Effector memory CD4-positive, alpha-beta T cell (primary cell): Measurements from ENCODE around the gene PCDH1.
"Not testable (repeated sequence)": the region's sequence is repeated elsewhere in the genome, so short reads cannot be mapped to it uniquely, and the experiment has no call there.

Experiments
- DNase-seq, 3 donors: peaks; one replicate each; pipeline ENCODE4 v3.0.0-alpha.2; 2020
- H3K27ac ChIP-seq: 2 replicates; pipeline ENCODE4 v1.7.0; 2013; ENCODE audit warnings: mild to moderate bottlenecking, low read length, moderate library complexity; ENCODE audit not compliant: insufficient read depth, poor library complexity, severe bottlenecking
- H3K27me3 ChIP-seq: replicated peaks from 2 replicates; pipeline ENCODE4 v1.7.0; 2013; ENCODE audit warnings: mild to moderate bottlenecking, low read length; ENCODE audit not compliant: insufficient read depth, control insufficient read depth, poor library complexity, severe bottlenecking
- H3K36me3 ChIP-seq: 2 replicates; pipeline ENCODE4 v1.7.0; 2013; ENCODE audit warnings: mild to moderate bottlenecking, low read length, moderate library complexity; ENCODE audit not compliant: control insufficient read depth, insufficient read depth
- H3K4me1 ChIP-seq: 2 replicates; pipeline ENCODE4 v1.7.0; 2013; ENCODE audit warnings: low read length, mild to moderate bottlenecking; ENCODE audit not compliant: control insufficient read depth, insufficient read depth, poor library complexity, severe bottlenecking
- H3K4me3 ChIP-seq: 2 replicates; pipeline ENCODE4 v1.7.0; 2013; ENCODE audit warnings: low read length, low read depth, mild to moderate bottlenecking; ENCODE audit not compliant: insufficient read depth, poor library complexity, severe bottlenecking
- H3K9me3 ChIP-seq: 2 replicates; pipeline ENCODE4 v1.7.0; 2013; ENCODE audit warnings: mild to moderate bottlenecking, low read length, moderate library complexity; ENCODE audit not compliant: control insufficient read depth

PCDH1 gene

DNA sequence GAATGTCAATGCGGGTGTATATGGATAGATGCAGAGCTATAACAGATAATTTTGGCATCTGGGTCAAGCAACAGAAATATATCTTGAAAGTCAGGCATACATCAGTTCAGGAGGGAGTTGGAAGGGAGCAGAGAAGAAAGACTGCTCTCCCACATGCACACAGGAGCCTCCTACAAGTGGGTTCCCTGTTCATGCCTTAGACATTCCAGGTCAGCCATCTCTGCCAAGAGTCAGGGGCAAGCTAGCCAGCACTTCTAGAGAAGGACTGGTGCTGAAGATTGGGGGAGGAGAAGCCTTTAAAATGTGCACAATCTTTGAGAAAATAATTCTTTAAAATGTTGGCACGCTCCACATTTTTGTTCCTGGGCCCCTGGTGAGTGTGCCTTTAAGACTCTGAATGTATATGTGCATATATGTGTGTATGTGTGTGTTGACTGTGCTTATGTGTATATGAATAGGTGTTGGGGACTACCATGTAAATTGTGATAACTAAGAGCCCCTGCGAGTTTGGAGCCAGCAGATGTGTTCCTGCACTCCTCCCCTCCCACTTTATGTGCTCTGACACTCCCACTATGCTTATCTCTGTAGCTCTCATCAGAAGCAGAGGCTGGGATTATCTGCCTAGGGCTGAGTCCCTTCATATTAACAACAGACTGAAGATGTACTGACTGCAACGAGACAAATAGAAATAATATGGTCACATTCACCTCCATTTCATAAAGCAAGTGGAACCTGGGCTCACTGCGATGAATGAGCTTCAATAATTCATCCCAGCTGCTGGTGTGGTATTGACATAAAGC, 24.0 kb upstream of the PCDH1 start:
- no peaks in the 10 kb centered on the region for H3K4me1 ChIP-seq
- H3K27me3 ChIP-seq: no peaks in the 10 kb centered on the region
- no peaks in the 10 kb centered on the region for H3K36me3 ChIP-seq
- no peak overlapping the region for H3K27ac ChIP-seq
- no peak overlapping the region for H3K4me3 ChIP-seq
- H3K9me3 ChIP-seq: no peaks in the 10 kb centered on the region
- DNase-seq: no peak

DNA sequence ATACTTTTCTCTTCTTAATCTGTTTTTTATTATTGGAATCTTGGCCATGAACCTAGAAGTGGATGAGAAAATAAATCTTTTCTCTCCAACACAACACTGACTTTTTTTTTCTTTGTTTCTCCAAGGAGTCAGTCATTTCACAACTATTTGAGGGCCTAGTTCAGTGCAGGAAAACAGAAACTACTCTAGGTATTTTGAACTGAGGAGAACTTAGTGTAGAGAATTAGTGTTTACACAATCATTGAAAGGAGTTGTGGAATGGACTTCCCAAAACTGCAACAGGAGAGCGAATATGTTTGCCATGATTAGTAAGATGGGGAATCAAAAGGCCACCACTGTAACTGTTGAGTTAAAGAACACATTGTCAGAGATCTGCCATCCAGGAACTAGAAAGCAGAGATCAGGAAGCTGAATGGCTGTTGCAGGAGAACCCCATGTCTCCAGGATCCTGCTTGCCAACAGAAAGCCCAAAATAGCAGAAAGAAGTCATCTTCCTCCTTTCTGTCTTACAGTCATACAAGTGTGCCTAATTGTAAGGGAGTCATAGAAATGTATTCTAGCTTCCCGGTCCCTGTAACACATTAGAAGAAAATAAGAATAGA, 20.3 kb upstream of the PCDH1 start:
- no peak overlapping the region for H3K27ac ChIP-seq
- H3K4me3 ChIP-seq: no peak overlapping the region
- H3K4me1 ChIP-seq: no peaks in the 10 kb centered on the region
- DNase-seq: no peak
- H3K27me3 ChIP-seq: no peaks in the 10 kb centered on the region
- no peaks in the 10 kb centered on the region for H3K9me3 ChIP-seq
- no peaks in the 10 kb centered on the region for H3K36me3 ChIP-seq

DNA sequence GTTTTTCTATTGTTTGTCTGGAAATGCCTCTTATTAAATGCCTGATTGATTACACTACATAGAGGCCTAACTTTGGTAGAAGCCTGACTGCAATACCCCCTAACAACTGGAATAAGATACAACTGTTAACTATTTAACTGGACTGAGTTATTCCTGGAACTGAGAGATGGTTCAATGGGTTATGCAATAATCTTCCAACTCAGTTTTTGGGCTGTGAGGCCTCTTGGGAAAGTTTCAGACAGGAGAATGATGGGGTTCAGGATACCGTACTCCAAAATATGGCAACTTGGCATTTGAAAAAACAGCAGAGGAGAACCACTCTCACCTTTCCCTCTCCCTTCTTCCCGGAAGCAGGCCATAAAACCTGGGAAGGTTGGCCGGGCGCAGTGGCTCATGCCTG, 19.2 kb upstream of the PCDH1 start:
- no peak for DNase-seq

DNA sequence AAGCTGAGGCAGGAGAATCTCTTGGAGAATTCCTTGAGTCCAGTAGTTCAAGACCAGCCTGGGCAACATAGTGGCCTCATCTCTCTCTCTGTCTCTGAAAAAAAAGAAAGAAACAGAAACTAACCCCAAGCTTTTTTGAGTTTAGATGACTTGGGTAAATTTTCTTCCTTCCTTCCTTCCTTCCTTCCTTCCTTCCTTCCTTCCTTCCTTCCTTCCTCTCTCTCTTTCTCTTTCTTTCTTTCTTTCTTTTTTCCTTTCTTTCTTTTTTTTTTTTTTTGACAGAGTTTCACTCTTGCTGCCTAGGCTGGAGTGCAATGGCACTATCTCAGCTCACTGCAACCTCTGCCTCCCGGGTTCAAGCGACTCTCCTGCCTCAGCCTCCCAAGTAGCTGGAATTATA, 12.2 kb upstream of the PCDH1 start:
- H3K9me3 ChIP-seq, H3K4me1 ChIP-seq, DNase-seq, H3K27me3 ChIP-seq, H3K36me3 ChIP-seq, H3K27ac ChIP-seq, H3K4me3 ChIP-seq: not testable (repeated sequence)

More for the DNA sequence above, 19.2 kb upstream of the PCDH1 start:
- Histone ChIP-seq H3K27ac (no peak overlapping the region), H3K9me3 (no peaks in the 10 kb centered on the region), H3K27me3 (no peaks in the 10 kb centered on the region), H3K36me3 (no peaks in the 10 kb centered on the region), H3K4me1 (no peaks in the 10 kb centered on the region), H3K4me3 (no peak overlapping the region)

DNA sequence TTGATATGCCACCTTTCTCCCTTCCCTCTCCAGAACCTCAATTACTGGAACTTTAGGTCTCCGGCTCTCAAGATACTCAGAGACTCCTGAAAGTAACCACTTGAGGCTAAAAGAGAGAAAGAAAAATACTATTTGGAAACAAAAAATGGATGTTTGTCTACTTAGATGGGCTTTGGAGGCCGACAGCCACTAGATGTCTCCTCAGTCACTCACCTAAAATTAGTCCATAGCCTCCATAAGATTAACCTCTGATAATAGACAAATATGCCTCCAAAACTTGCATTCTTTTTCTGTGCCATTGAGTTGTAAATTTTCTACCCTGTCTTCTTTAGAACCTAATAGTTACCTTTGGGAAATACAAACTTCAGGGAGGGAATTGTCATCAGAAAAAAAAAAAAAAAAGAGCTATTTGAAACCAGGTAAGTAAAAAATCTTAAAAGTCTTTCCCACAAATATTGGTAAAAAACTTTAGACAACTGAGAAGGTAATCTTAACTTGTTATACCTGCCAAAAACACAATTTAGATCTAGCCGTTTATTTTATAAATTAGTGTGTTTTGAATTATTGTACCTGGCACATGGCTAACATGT, 11.2 kb upstream of the PCDH1 start:
- Histone ChIP-seq H3K36me3 (no peaks in the 10 kb centered on the region), H3K4me3 (no peak overlapping the region), H3K4me1 (no peaks in the 10 kb centered on the region), H3K27me3 (no peaks in the 10 kb centered on the region), H3K9me3 (no peaks in the 10 kb centered on the region), H3K27ac (no peak overlapping the region)
- no peak for DNase-seq

DNA sequence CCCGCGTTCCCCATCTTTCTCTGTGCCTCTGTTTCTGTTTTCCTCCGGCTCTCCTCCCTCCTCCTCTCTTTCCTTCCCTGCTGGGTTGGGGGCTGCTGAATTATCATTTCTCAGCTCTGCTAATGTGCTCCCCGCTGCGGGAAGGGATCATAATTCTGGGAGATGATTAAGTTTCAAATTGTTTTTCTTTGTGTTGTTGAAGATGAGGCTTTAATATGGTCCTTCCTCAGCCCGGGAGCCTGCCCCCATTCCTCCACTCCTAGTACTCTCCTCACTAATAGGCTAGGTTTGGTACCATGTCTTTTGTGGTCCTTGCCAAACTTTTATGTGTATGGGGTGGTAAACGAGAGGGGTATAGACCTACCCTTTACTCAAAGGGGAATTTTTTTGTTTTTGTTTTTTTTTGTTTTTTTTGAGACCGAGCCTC, 5.7 kb upstream of the PCDH1 start:
- DNase-seq: no peak
- H3K36me3 ChIP-seq: no peaks in the 10 kb centered on the region
- peaks cover 5% of the 10 kb centered on the region for H3K4me1 ChIP-seq
- H3K27me3 ChIP-seq: peaks cover 17% of the 10 kb centered on the region
- no peak overlapping the region for H3K4me3 ChIP-seq
- H3K9me3 ChIP-seq: no peaks in the 10 kb centered on the region
- H3K27ac ChIP-seq: no peak overlapping the region

DNA sequence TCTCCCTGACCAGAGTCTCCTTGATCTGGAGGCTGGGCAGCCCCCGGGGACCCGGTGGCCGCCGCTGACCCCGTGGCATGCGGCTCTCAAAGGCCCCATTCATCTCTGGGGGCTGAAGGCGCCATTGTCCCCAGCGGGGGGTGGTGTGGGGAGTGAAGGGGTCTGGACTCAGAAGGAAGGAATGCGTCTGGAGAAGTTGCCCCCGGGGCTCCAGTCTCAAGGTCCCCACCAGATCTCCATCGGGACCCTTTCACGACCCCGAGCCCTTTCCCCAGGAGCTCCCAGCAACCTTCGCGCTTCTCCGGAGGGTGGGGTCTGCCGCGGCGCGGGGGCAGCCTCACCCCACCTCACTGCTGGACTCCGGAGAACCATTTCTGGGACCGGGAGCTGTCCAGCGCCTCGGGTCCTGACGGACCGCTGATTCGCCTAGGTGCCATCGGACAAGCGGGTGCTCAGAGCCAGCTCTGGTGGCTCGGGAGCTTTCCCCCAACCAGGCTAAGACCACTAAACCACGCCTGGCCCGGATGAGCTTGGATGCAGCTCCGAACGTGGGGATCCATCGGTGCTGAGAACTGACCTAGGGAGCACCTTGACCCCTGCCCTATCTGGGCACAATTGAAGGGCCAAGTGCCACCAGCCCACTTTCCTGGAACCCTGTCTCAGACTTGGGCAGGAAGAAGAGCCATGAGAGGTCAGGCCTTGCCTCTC, 5.1 kb upstream of the PCDH1 start:
- Histone ChIP-seq H3K36me3 (no peaks in the 10 kb centered on the region), H3K4me3 (no peak overlapping the region), H3K9me3 (no peaks in the 10 kb centered on the region), H3K27ac (no peak overlapping the region), H3K27me3 (peaks cover 22% of the 10 kb centered on the region), H3K4me1 (peaks cover 10% of the 10 kb centered on the region)
- no peak for DNase-seq

DNA sequence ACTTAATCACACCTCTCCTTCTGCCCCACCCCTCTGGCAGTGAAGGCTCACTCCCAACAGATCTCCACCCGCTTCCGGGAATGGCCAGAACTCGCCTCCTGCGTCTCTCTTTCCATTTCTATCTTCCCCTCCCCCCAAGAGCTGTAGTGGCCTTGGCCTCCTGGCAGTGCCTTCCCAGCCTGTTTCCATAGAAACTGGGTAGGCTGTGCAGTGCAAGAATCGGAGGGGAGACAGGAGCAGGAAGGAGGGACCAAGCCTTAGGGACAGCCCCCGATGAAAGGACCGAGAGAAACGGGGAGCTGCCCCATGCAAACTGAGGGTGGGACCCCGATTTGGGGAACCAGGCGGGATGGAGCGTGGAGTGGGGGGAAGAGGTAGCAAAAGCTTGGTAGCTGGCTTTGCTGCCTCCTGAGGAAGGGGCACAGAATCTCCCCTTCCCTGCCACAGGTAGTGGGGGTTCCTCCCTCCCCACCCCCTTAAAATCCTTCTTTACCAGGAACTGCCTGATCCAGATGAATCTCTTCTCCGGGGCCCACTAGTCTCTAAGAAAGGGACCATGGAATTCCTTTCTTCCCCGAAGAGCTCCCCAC, 4.5 kb upstream of the PCDH1 start:
- Histone ChIP-seq H3K27ac (no peak overlapping the region), H3K4me1 (peaks cover 13% of the 10 kb centered on the region), H3K9me3 (no peaks in the 10 kb centered on the region), H3K36me3 (no peaks in the 10 kb centered on the region), H3K27me3 (peaks cover 25% of the 10 kb centered on the region), H3K4me3 (no peak overlapping the region)
- DNase-seq: no peak

DNA sequence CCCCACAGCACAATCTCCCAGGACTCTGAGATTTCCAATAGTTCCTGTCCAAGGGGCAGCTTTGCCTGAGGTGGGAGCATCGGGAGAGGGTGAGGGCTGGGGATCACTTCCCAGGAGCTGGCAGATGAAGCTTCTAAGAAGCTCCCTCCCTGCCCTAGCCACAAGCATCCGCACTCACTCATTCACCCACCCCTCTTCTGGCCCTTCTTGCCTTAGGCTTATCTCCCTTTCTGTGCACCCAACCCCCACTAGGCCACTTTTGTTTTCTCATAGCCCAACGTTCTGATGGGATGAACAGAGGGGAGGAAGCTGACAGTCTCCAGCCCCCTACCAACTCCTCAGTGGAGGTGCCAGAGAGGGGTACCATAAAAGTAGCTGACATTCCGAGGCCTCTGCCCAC, 3.7 kb upstream of the PCDH1 start:
- H3K4me1 ChIP-seq: peaks cover 21% of the 10 kb centered on the region
- H3K36me3 ChIP-seq: no peaks in the 10 kb centered on the region
- no peak for DNase-seq
- H3K4me3 ChIP-seq: no peak overlapping the region
- peaks cover 34% of the 10 kb centered on the region for H3K27me3 ChIP-seq
- no peaks in the 10 kb centered on the region for H3K9me3 ChIP-seq
- no peak overlapping the region for H3K27ac ChIP-seq
